HG02884 (cell line): ENCODE data around the gene ARMC10.
"Not testable (repeated sequence)": the region's sequence is repeated elsewhere in the genome, so short reads cannot be mapped to it uniquely, and the experiment has no call there.

ENCODE experiments used
- ATAC-seq: cut with Tn5 transposase; IDR thresholded peaks from one replicate; pipeline ENCODE4 v1.9.1; 2021; ENCODE audit warnings: mild to moderate bottlenecking, moderate library complexity; ENCODE audit not compliant: unreplicated experiment

ARMC10 gene

DNA sequence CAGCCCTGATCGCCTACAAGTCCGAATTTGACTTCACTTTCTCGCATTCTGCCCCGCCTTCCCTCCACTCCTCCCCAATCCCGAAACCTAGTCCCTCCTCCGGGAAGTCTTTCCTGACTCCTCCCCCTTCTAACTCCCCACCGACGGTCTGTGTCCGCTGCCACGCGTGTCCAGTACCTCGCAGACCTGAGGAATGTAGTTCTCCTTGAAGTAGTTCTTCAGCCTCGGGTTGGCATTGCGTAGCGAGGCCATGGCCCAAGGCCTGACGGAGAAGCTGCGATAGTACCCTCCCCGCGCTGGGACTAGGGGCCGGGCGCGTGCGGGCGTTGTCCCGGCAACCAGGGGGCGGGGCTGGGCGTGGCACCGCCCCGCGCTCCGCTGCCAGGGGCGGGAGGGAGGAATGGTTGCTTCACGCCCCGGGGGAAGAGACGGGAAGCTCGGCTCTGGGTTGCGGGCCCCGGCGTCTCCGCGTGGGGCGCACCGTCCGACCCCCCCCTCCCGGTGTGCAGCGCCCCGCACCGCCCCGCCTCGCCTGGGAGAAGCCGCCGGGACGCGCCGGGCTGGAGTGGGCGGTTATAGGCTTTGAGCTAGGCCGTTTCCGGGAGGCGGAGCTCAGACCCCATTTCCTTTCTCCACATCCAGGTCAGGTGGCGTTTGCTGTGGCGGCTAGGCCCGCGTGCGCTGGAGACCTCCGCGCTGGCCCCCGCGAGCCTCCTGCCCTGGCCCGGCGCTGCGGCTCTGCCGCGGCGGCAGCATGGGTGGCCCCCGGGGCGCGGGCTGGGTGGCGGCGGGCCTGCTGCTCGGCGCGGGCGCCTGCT is at the start of gene ARMC10, which contains the start of gene FBXL13:
ARMC10 (plus strand) TSS at position 622 of the 818 bp plus-strand sequence; CDS start at position 755, 133 bp downstream.
FBXL13 (minus strand) TSS at position 278 of the 818 bp plus-strand sequence.
- peak; percentile 85 for ATAC-seq

- no peak for ATAC-seq
Observed at GRCh38 chr7:103025341-103025740, 49.6 kb upstream of the ARMC10 start.

- no peak for ATAC-seq
Observed at GRCh38 chr7:103031024-103031423, 43.9 kb upstream of the ARMC10 start.

GRCh38 chr7:103031781-103032180 is 43.2 kb upstream of the ARMC10 start:
- ATAC-seq: no peak

DNA sequence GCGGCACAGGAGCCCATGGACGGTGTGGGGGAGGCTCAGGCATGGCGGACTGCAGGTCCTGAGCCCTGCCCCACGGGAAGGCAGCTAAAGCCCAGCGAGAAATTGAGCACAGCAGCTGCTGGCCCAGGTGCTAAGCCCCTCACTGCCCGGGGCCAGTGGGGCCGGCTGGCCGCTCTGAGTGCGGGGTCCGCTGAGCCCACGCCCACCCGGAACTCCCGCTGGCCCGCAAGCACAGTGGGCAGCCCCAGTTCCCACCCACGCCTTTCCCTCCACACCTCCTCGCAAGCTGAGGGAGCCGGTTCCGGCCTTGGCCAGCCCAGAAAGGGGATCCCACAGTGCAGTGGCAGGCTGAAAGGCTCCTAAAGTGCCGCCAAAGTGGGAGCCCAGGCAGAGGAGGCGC is 40.6 kb upstream of the ARMC10 start:
- ATAC-seq: not testable (repeated sequence)

DNA sequence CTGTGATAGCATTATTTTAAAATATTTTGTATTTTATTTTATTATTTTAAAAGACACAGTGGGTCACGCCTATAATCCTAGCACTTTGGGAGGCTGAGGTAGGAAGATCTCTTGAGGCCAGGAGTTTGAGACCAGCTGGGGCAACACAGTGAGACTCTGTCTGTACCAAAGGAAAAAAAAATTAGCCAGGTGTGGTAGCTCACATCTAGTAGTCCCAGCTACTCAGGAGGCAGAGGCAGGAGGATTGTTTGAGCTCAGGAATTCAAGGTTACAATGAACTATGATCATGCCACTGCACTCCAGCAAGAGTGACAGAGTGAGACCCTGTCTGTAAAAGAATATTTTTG is 37.5 kb upstream of the ARMC10 start:
- no peak for ATAC-seq

DNA sequence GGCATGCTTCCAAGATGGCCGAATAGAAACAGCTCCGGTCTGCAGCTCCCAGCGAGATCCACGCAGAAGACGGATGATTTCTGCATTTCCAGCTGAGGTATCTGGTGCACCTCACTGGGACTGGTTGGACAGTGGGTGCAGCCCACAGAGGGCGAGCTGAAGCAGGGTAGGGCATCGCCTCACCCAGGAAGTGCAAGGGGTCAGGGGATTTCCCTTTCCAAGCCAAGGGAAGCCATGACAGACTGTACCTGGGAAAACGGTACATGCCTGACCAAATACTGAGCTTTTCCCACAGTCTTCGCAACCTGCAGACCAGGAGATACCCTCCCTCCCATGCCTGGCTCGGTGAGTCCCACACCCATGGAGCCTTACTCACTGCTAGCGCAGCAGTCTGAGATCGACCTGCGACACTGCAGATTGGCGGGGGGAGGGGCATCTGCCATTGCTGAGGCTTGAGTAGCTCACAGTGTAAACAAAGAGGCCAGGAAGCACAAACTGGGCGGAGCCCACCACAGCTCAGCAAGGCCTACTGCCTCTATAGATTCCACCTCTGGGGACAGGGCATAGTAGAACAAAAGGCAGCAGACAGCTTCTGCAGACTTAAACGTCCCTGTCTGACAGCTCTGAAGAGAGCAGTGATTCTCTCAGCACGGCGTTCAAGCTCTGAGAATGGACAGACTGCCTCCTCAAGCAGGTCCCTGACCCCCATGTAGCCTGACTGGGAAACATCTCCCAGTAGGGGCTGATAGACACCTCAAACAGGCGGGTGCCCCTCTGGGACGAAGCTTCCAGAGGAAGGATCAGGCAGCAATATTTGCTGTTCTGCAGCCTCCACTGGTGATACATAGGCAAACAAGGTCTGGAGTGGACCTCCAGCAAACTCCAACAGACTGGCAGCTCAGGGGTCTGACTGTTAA is 36.9 kb upstream of the ARMC10 start:
- ATAC-seq: not testable (repeated sequence)

GRCh38 chr7:103041815-103042214 is 33.1 kb upstream of the ARMC10 start:
- ATAC-seq: not testable (repeated sequence)

DNA sequence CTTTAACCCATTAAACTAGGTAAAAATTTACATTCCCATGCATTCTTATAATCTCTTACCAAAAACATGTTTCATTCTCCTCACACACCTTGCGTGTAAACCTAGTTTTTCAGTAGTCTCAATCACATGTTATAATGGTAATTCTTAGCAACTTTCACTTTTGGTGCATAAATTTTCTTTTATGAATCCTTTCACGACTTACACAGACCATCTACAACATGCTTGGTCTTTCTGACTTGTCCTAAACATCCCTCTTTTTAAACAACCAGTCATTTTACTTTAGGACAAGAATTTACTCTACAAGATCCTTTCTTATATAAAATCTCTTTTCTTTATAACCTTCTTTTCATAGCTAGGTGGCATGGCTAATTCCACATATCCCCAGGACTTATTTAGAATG is 26.1 kb upstream of the ARMC10 start:
- ATAC-seq: no peak

- no peak for ATAC-seq
Observed at GRCh38 chr7:103051519-103051918, 23.4 kb upstream of the ARMC10 start.

- not testable (repeated sequence) for ATAC-seq
Observed at GRCh38 chr7:103056006-103056405, 18.9 kb upstream of the ARMC10 start.

GRCh38 chr7:103058122-103058521 is 16.8 kb upstream of the ARMC10 start:
- ATAC-seq: no peak

GRCh38 chr7:103059471-103059870 is 15.5 kb upstream of the ARMC10 start:
- ATAC-seq: no peak

DNA sequence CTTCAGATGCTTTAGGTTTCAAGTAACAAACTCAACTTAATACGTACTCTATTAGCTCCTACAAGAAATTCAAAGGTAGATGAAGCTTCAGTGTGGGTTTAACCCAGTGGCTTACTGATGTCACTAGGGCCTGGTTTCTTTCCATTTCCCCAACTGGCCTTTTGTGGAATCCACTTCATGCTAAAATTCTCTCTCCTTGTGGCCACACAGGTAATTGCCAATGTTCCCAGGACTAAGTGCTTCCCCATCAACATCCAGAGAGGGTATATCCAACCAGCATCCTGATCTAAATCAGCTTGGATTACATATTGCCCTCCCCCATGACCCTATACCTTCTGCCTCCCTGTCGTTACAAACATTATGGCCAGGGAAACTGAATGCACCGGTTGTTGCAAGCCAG is 11.0 kb upstream of the ARMC10 start:
- ATAC-seq: no peak

GRCh38 chr7:103065667-103066066 is 9.3 kb upstream of the ARMC10 start:
- no peak for ATAC-seq

- ATAC-seq: no peak
Observed at GRCh38 chr7:103068414-103069403, 6.2 kb upstream of the ARMC10 start.

- ATAC-seq: no peak
Observed at GRCh38 chr7:103071000-103071399, 3.9 kb upstream of the ARMC10 start.

DNA sequence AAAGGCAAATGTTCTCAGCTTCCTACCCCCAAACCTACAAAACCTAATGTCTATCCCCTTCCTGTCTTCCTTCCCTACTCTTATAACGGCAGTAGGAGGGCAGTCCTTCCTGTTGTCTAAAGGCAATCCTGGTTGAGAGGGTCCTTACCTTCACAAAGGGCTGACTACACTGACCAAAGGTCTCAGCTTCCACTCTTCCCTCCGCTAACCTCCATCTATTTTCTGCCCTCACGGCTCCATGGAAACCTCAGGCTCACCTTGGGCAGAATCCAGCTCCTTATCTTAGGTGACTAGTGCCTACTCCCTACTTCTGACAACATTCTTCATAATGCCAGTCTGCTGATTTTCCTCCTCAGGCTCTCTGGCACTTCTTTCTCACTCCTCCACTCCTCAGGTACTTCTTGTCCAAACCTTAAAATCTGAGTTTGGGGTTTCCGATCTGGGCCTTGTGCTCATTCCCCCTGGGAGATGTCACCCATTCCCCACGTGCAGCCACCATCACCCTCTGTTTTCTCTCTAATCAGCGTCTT is 886 bp upstream of the ARMC10 start:
- no peak for ATAC-seq

GRCh38 chr7:103075337-103075918 is 488 bp downstream of the ARMC10 start:
- peak; percentile 48 for ATAC-seq

- no peak for ATAC-seq
Observed at GRCh38 chr7:103076764-103077163, 1.8 kb downstream of the ARMC10 start.
